Right atrium auricular region (tissue), 2 donors: ENCODE data around the gene FUT7. TPM values are rescaled to one million over a fixed set of nuclear protein-coding genes. Genes with fewer than 3 reads are reported as not detected.
"Not testable (repeated sequence)": the region's sequence is repeated elsewhere in the genome, so short reads cannot be mapped to it uniquely, and the experiment has no call there.

Experiments
- DNase-seq: peaks from one replicate; pipeline ENCODE4 v3.0.0-alpha.2; 2019; ENCODE audit warnings: low spot score
- H3K27ac ChIP-seq, 2 donors: fragments of 200-600 bp; sonication (generic); 1 replicate in 1 of 2; 2 replicates in 1 of 2; pipeline ENCODE4 v1.5.1; 2016 to 2019
- H3K27me3 ChIP-seq, 2 donors: fragments of 200-600 bp; sonication (generic); one replicate each; pipeline versions ENCODE4 v1.5.1 to v1.6.0; 2017 to 2019
- H3K36me3 ChIP-seq: fragments of 200-600 bp; sonication (generic); one replicate; pipeline ENCODE4 v1.5.1; 2016
- H3K4me1 ChIP-seq, 2 donors: fragments of 200-600 bp; sonication (generic); one replicate each; pipeline versions ENCODE4 v1.5.1 to v1.6.0; 2017 to 2019
- H3K4me3 ChIP-seq, 2 donors: fragments of 200-600 bp; sonication (generic); 1 replicate in 1 of 2; 2 replicates in 1 of 2; pipeline ENCODE4 v1.5.1; 2017 to 2019; ENCODE audit warnings: mild to moderate bottlenecking in 1 of 2, moderate library complexity in 1 of 2
- H3K9me3 ChIP-seq, 2 donors: fragments of 200-600 bp; sonication (generic); one replicate each; pipeline ENCODE4 v1.5.1; 2019
- CTCF ChIP-seq, 2 donors: fragments of 200-600 bp; sonication (generic); IDR thresholded peaks; one replicate each; pipeline ENCODE4 v1.5.1; 2019; ENCODE audit warnings: antibody characterized with exemption in 2 of 2
- total RNA-seq, 2 donors: library from RNA; depleted of rRNA; stranded (reverse); fragments of >200 nt; gene quantifications; one replicate each; pipeline ENCODE4 v1.1.0, GENCODE V29; 2016

Gene FUT7
- total RNA-seq, 2 donors from 2014 or later: 0.28 TPM; not detected in 1

- TF ChIP-seq CTCF (IDR thresholded peaks at IDR 0.05): no peak
- no peak for DNase-seq
- Histone ChIP-seq H3K27me3 (no peaks in the 10 kb centered on the region), H3K4me3 (no peak overlapping the region), H3K36me3 (peaks cover 33% of the 10 kb centered on the region), H3K4me1 (no peaks in the 10 kb centered on the region), H3K9me3 (no peaks in the 10 kb centered on the region), H3K27ac (no peak overlapping the region)
Measured at GRCh38 chr9:137008312-137008711, 23.6 kb downstream of the FUT7 start.

GRCh38 chr9:137007816-137008270 is 24.0 kb downstream of the FUT7 start:
- DNase-seq: no peak
- no peaks in the 10 kb centered on the region for H3K27me3 ChIP-seq

GRCh38 chr9:137007108-137007815 is 24.6 kb downstream of the FUT7 start:
- TF ChIP-seq CTCF (IDR thresholded peaks at IDR 0.05): no peak
- no peak overlapping the region for H3K27ac ChIP-seq
- H3K4me3 ChIP-seq: no peak overlapping the region
- H3K36me3 ChIP-seq: peaks cover 30% of the 10 kb centered on the region
- no peak for DNase-seq
- H3K9me3 ChIP-seq: no peaks in the 10 kb centered on the region
- no peaks in the 10 kb centered on the region for H3K27me3 ChIP-seq
- H3K4me1 ChIP-seq: no peaks in the 10 kb centered on the region

More at GRCh38 chr9:137007816-137008270, 24.0 kb downstream of the FUT7 start:
- Histone ChIP-seq H3K9me3 (no peaks in the 10 kb centered on the region), H3K4me3 (no peak overlapping the region), H3K27ac (no peak overlapping the region), H3K36me3 (peaks cover 33% of the 10 kb centered on the region), H3K4me1 (no peaks in the 10 kb centered on the region)
- TF ChIP-seq CTCF (IDR thresholded peaks at IDR 0.05): no peak

- no peaks in the 10 kb centered on the region for H3K4me1 ChIP-seq
- no peak for DNase-seq
- no peak for TF ChIP-seq CTCF (IDR thresholded peaks at IDR 0.05)
- no peak overlapping the region for H3K4me3 ChIP-seq
- no peak overlapping the region for H3K27ac ChIP-seq
- H3K27me3 ChIP-seq: no peaks in the 10 kb centered on the region
- peaks cover 21% of the 10 kb centered on the region for H3K36me3 ChIP-seq
- H3K9me3 ChIP-seq: no peaks in the 10 kb centered on the region
Measured at GRCh38 chr9:137006116-137007003, 25.5 kb downstream of the FUT7 start.

- not testable (repeated sequence) for DNase-seq, H3K4me3 ChIP-seq, H3K9me3 ChIP-seq, H3K27me3 ChIP-seq, H3K36me3 ChIP-seq, H3K27ac ChIP-seq, H3K4me1 ChIP-seq
- TF ChIP-seq CTCF (IDR thresholded peaks at IDR 0.05): peak in 1 of 2 donors; percentile 52
Measured at GRCh38 chr9:137004285-137004684, 27.6 kb downstream of the FUT7 start.
